COLO668 (cell line): ENCODE measurements around the gene POR.
"Not testable (repeated sequence)": the region's sequence is repeated elsewhere in the genome, so short reads cannot be mapped to it uniquely, and the experiment has no call there.

Source experiments
- DNase-seq: peaks from one replicate; lab custom pipeline; 2025; ENCODE audit not compliant: unreplicated experiment; lab: John Stamatoyannopoulos, UW

Gene POR

GRCh38 chr7:75884476-75884875 is 30.5 kb upstream of the POR start:
- no peak for DNase-seq

- no peak for DNase-seq
Observed at GRCh38 chr7:75885036-75885435, 29.9 kb upstream of the POR start.

GRCh38 chr7:75887669-75888369 is 27.1 kb upstream of the POR start:
- no peak for DNase-seq

- no peak for DNase-seq
Observed at GRCh38 chr7:75888464-75889222, 26.3 kb upstream of the POR start.

GRCh38 chr7:75889223-75889825 is 25.6 kb upstream of the POR start:
- DNase-seq = no peak

GRCh38 chr7:75889826-75890225 is 25.1 kb upstream of the POR start:
- no peak for DNase-seq

GRCh38 chr7:75891237-75891636 is 23.7 kb upstream of the POR start:
- DNase-seq = not testable (repeated sequence)

GRCh38 chr7:75891815-75892411 is 23.0 kb upstream of the POR start:
- DNase-seq = no peak

GRCh38 chr7:75892634-75893272 is 22.2 kb upstream of the POR start:
- peak; percentile 52 for DNase-seq

GRCh38 chr7:75896803-75897327 is 18.1 kb upstream of the POR start:
- no peak for DNase-seq

- no peak for DNase-seq
Observed at GRCh38 chr7:75900617-75901315, 14.2 kb upstream of the POR start.

GRCh38 chr7:75905785-75906604 is 9.0 kb upstream of the POR start:
- peak; percentile 74 for DNase-seq

GRCh38 chr7:75906991-75907667 is 7.8 kb upstream of the POR start:
- DNase-seq = peak; percentile 15

GRCh38 chr7:75907668-75908039 is 7.3 kb upstream of the POR start:
- not testable (repeated sequence) for DNase-seq

GRCh38 chr7:75909521-75910132 is 5.3 kb upstream of the POR start:
- no peak for DNase-seq

GRCh38 chr7:75911186-75911585 is 3.8 kb upstream of the POR start:
- DNase-seq = not testable (repeated sequence)

- DNase-seq = no peak
Observed at GRCh38 chr7:75913437-75913836, 1.5 kb upstream of the POR start.

GRCh38 chr7:75914169-75914654 is 743 bp upstream of the POR start:
- no peak for DNase-seq
